IPS-20b (cell line): ENCODE results near the gene GAB1.

Source experiments
- H3K27ac ChIP-seq: one replicate; pipeline ENCODE4 v1.5.1; 2013; ENCODE audit warnings: low read length
- H3K27me3 ChIP-seq: 2 replicates; pipeline ENCODE4 v1.6.1; 2013; ENCODE audit warnings: mild to moderate bottlenecking, low read length, inconsistent platforms; ENCODE audit not compliant: insufficient read depth
- H3K36me3 ChIP-seq: 2 replicates; pipeline ENCODE4 v1.6.1; 2013; ENCODE audit warnings: low read depth, mild to moderate bottlenecking, inconsistent platforms, low read length, moderate library complexity; ENCODE audit not compliant: insufficient read depth
- H3K4me1 ChIP-seq: 2 replicates; pipeline ENCODE4 v1.6.1; 2013; ENCODE audit warnings: mild to moderate bottlenecking, control low read depth, inconsistent platforms, low read length, moderate library complexity; ENCODE audit not compliant: insufficient read depth
- H3K4me3 ChIP-seq: 2 replicates; pipeline ENCODE4 v1.5.1; 2013; ENCODE audit warnings: mild to moderate bottlenecking, low read length, inconsistent platforms
- H3K9ac ChIP-seq: 2 replicates; pipeline ENCODE4 v1.6.1; 2013; ENCODE audit warnings: low read depth, mild to moderate bottlenecking, inconsistent platforms, low read length, moderate library complexity
- H3K9me3 ChIP-seq: 2 replicates; pipeline ENCODE4 v1.6.1; 2013; ENCODE audit warnings: mild to moderate bottlenecking, low read depth, low read length, inconsistent platforms; ENCODE audit not compliant: insufficient read depth

Gene GAB1

GRCh38 chr4:143396695-143397094 lies 60.0 kb downstream of the GAB1 start:
- Histone ChIP-seq H3K36me3 (no peaks in the 10 kb centered on the region), H3K9me3 (no peaks in the 10 kb centered on the region), H3K27ac (no peak overlapping the region), H3K4me3 (no peak overlapping the region), H3K4me1 (peaks cover 7% of the 10 kb centered on the region; the same call in 1 of the 2 replicates), H3K27me3 (no peaks in the 10 kb centered on the region), H3K9ac (no peak overlapping the region)

GRCh38 chr4:143397335-143397734 lies 60.7 kb downstream of the GAB1 start:
- Histone ChIP-seq H3K4me3 (no peak overlapping the region), H3K4me1 (peaks cover 6% of the 10 kb centered on the region; the same call in 1 of the 2 replicates)

GRCh38 chr4:143397887-143398286 lies 61.2 kb downstream of the GAB1 start:
- Histone ChIP-seq H3K4me3 (no peak overlapping the region), H3K27me3 (no peaks in the 10 kb centered on the region), H3K4me1 (peaks cover 6% of the 10 kb centered on the region; the same call in 1 of the 2 replicates), H3K27ac (no peak overlapping the region), H3K9me3 (no peaks in the 10 kb centered on the region), H3K9ac (no peak overlapping the region), H3K36me3 (no peaks in the 10 kb centered on the region)

More at GRCh38 chr4:143397335-143397734, 60.7 kb downstream of the GAB1 start:
- Histone ChIP-seq H3K9ac (no peak overlapping the region), H3K27ac (no peak overlapping the region), H3K9me3 (no peaks in the 10 kb centered on the region), H3K27me3 (no peaks in the 10 kb centered on the region), H3K36me3 (no peaks in the 10 kb centered on the region)

- no peak overlapping the region; the same call in 1 of the 2 replicates for H3K9ac ChIP-seq
- H3K9me3 ChIP-seq = no peaks in the 10 kb centered on the region
- H3K36me3 ChIP-seq = no peaks in the 10 kb centered on the region
- H3K27me3 ChIP-seq = no peaks in the 10 kb centered on the region
- H3K4me1 ChIP-seq = peaks cover 6% of the 10 kb centered on the region; the same call in 1 of the 2 replicates
- no peak overlapping the region for H3K27ac ChIP-seq
- no peak overlapping the region for H3K4me3 ChIP-seq
Measured at GRCh38 chr4:143399113-143399949, 62.7 kb downstream of the GAB1 start.

GRCh38 chr4:143400082-143400481 lies 63.4 kb downstream of the GAB1 start:
- no peaks in the 10 kb centered on the region for H3K27me3 ChIP-seq
- no peak overlapping the region for H3K27ac ChIP-seq
- H3K36me3 ChIP-seq = no peaks in the 10 kb centered on the region
- H3K9ac ChIP-seq = no peak overlapping the region
- peaks cover 6% of the 10 kb centered on the region; the same call in 1 of the 2 replicates for H3K4me1 ChIP-seq
- H3K9me3 ChIP-seq = no peaks in the 10 kb centered on the region
- no peak overlapping the region for H3K4me3 ChIP-seq

GRCh38 chr4:143402776-143403552 lies 66.3 kb downstream of the GAB1 start:
- no peaks in the 10 kb centered on the region for H3K27me3 ChIP-seq
- no peak overlapping the region for H3K9ac ChIP-seq
- H3K36me3 ChIP-seq = no peaks in the 10 kb centered on the region
- H3K4me3 ChIP-seq = no peak overlapping the region
- H3K4me1 ChIP-seq = peaks cover 7% of the 10 kb centered on the region; the same call in 1 of the 2 replicates
- H3K27ac ChIP-seq = no peak overlapping the region
- no peaks in the 10 kb centered on the region for H3K9me3 ChIP-seq

- Histone ChIP-seq H3K36me3 (no peaks in the 10 kb centered on the region), H3K4me3 (no peak overlapping the region), H3K9ac (no peak overlapping the region), H3K27ac (no peak overlapping the region), H3K27me3 (no peaks in the 10 kb centered on the region), H3K9me3 (no peaks in the 10 kb centered on the region), H3K4me1 (peaks cover 6% of the 10 kb centered on the region; the same call in 1 of the 2 replicates)
Measured at GRCh38 chr4:143403553-143403820, 66.8 kb downstream of the GAB1 start.

GRCh38 chr4:143404555-143404954 lies 67.9 kb downstream of the GAB1 start:
- no peaks in the 10 kb centered on the region for H3K36me3 ChIP-seq
- H3K9me3 ChIP-seq = no peaks in the 10 kb centered on the region
- no peak overlapping the region for H3K9ac ChIP-seq
- H3K4me3 ChIP-seq = no peak overlapping the region
- H3K27me3 ChIP-seq = no peaks in the 10 kb centered on the region
- 0 out of 2 replicates have a peak, but pooled peaks cover 4% of the 10 kb centered on the region for H3K4me1 ChIP-seq
- H3K27ac ChIP-seq = no peak overlapping the region

GRCh38 chr4:143405075-143405730 lies 68.5 kb downstream of the GAB1 start:
- no peak overlapping the region for H3K9ac ChIP-seq
- 0 out of 2 replicates have a peak, but pooled peaks cover 4% of the 10 kb centered on the region for H3K4me1 ChIP-seq
- H3K9me3 ChIP-seq = no peaks in the 10 kb centered on the region
- H3K27ac ChIP-seq = no peak overlapping the region
- H3K4me3 ChIP-seq = no peak overlapping the region
- H3K27me3 ChIP-seq = no peaks in the 10 kb centered on the region
- no peaks in the 10 kb centered on the region for H3K36me3 ChIP-seq

GRCh38 chr4:143406523-143406922 lies 69.8 kb downstream of the GAB1 start:
- no peaks in the 10 kb centered on the region for H3K36me3 ChIP-seq
- no peak overlapping the region for H3K4me3 ChIP-seq
- no peak overlapping the region for H3K9ac ChIP-seq
- H3K9me3 ChIP-seq = no peaks in the 10 kb centered on the region
- 0 out of 2 replicates have a peak, but pooled peaks cover 7% of the 10 kb centered on the region for H3K4me1 ChIP-seq
- H3K27me3 ChIP-seq = no peaks in the 10 kb centered on the region
- H3K27ac ChIP-seq = no peak overlapping the region

GRCh38 chr4:143407474-143407873 lies 70.8 kb downstream of the GAB1 start:
- H3K9ac ChIP-seq = no peak overlapping the region
- no peaks in the 10 kb centered on the region for H3K36me3 ChIP-seq
- H3K27ac ChIP-seq = no peak overlapping the region
- H3K9me3 ChIP-seq = no peaks in the 10 kb centered on the region
- 0 out of 2 replicates have a peak, but pooled peaks cover 7% of the 10 kb centered on the region for H3K4me1 ChIP-seq
- H3K4me3 ChIP-seq = no peak overlapping the region
- no peaks in the 10 kb centered on the region for H3K27me3 ChIP-seq
